ENCODE measurements around the gene ATP6V1F.

DNA sequence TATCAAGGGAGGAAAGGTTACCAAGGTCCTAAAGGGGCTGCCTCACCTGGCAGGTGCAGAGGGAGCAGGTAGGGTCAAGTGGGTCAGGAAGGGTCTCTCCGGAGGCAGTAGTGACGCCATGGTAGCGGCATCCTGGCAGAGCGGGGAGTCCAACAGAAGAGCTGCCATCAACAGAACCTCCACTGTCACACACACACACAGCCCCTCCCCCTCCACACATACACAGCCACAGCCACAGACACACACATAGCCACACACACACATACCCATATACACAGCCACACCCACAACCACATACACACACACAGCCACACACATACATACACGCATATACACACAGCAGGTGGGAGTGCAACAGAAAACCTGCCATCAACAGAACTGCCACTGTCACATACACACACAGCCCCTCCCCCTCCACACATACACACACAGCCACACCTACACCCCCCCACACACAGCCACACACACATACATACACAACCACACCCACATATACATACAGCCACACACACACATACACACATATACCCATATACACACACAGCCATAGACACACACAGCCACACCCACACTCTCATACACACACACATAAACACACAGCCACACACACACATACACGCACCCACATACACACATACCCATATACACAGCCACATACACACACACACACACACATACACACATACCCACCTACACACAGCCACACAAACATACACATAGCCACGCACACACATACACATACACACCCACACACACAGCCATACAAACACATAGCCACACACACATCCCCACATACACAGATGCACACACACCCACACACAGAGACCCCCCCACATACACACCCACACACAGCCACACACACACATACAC, 24.7 kb downstream of the ATP6V1F start:
- TF ChIP-seq, protein P1, sequence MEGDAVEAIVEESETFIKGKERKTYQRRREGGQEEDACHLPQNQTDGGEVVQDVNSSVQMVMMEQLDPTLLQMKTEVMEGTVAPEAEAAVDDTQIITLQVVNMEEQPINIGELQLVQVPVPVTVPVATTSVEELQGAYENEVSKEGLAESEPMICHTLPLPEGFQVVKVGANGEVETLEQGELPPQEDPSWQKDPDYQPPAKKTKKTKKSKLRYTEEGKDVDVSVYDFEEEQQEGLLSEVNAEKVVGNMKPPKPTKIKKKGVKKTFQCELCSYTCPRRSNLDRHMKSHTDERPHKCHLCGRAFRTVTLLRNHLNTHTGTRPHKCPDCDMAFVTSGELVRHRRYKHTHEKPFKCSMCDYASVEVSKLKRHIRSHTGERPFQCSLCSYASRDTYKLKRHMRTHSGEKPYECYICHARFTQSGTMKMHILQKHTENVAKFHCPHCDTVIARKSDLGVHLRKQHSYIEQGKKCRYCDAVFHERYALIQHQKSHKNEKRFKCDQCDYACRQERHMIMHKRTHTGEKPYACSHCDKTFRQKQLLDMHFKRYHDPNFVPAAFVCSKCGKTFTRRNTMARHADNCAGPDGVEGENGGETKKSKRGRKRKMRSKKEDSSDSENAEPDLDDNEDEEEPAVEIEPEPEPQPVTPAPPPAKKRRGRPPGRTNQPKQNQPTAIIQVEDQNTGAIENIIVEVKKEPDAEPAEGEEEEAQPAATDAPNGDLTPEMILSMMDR (IDR thresholded peaks at IDR 0.05; ENCODE audit: insufficient read depth, low read length, poor library complexity, severe bottlenecking) = no peak
- no peak for TF ChIP-seq EZH2phosphoT487 (conservative IDR thresholded peaks at IDR 0.05; ENCODE audit: low read length)

All from SU-DHL-6 (cell line).